Measurements from ENCODE around the gene RPL38. TPM values are rescaled to one million over a fixed set of nuclear protein-coding genes. Genes with fewer than 3 reads are reported as not detected.

RPL38 gene
- polyA plus RNA-seq, 6 donors from 2014 or later: 1,035 to 2,004 (median 1,907) TPM

GRCh38 chr17:74228306-74228978 is 25.0 kb downstream of the RPL38 start:
- Mint-ChIP-seq H3K36me3 (peaks cover 0 to 13% of the 10 kb centered on the region in 2 donors), H3K27ac (no peak overlapping the region), H3K4me1 (peaks cover 0 to 4% (median 1%) of the 10 kb centered on the region in 3 donors)

GRCh38 chr17:74230896-74231295 is 27.4 kb downstream of the RPL38 start:
- H3K27ac Mint-ChIP-seq: no peak overlapping the region
- DNase-seq: no peak
- peaks cover 0 to 5% of the 10 kb centered on the region in 2 donors for H3K36me3 Mint-ChIP-seq
- peaks cover 4 to 20% (median 11%) of the 10 kb centered on the region in 3 donors for H3K4me1 Mint-ChIP-seq
- no peaks in the 10 kb centered on the region for H3K9me3 Mint-ChIP-seq
- ATAC-seq (ENCODE audit: low read depth in 2 of 2): no peak
- H3K27me3 Mint-ChIP-seq: no peaks in the 10 kb centered on the region
- no peak overlapping the region for H3K4me3 Mint-ChIP-seq

More at GRCh38 chr17:74228306-74228978, 25.0 kb downstream of the RPL38 start:
- Mint-ChIP-seq H3K9me3 (peaks cover 0 to 1% (median 0%) of the 10 kb centered on the region in 7 donors), H3K27me3 (no peaks in the 10 kb centered on the region), H3K4me3 (no peak overlapping the region)
- DNase-seq (no peak), ATAC-seq (ENCODE audit: low read depth in 2 of 2) (no peak)

GRCh38 chr17:74231928-74232907 is 28.7 kb downstream of the RPL38 start:
- Mint-ChIP-seq H3K9me3 (no peaks in the 10 kb centered on the region), H3K27me3 (no peaks in the 10 kb centered on the region), H3K36me3 (no peaks in the 10 kb centered on the region), H3K27ac (no peak overlapping the region), H3K4me3 (no peak overlapping the region), H3K4me1 (peaks cover 4 to 20% (median 11%) of the 10 kb centered on the region in 3 donors)
- no peak for DNase-seq
- ATAC-seq (ENCODE audit: low read depth in 2 of 2): no peak

GRCh38 chr17:74233937-74234336 is 30.5 kb downstream of the RPL38 start:
- Mint-ChIP-seq H3K36me3 (no peaks in the 10 kb centered on the region), H3K27ac (peak overlapping the region in 3 of 6 donors; percentile 9 to 68 (median 41))
- DNase-seq: no peak

GRCh38 chr17:74234486-74234885 is 31.0 kb downstream of the RPL38 start:
- H3K27ac Mint-ChIP-seq: peak overlapping the region in 3 of 6 donors; percentile 66 to 84 (median 81)
- ATAC-seq (ENCODE audit: low read depth in 2 of 2) (peak; percentile 47 to 51), DNase-seq (no peak)
- H3K9me3 Mint-ChIP-seq: no peaks in the 10 kb centered on the region
- peaks cover 4 to 20% (median 11%) of the 10 kb centered on the region in 3 donors for H3K4me1 Mint-ChIP-seq
- no peaks in the 10 kb centered on the region for H3K36me3 Mint-ChIP-seq
- no peaks in the 10 kb centered on the region for H3K27me3 Mint-ChIP-seq
- H3K4me3 Mint-ChIP-seq: peak overlapping the region in 7 of 8 donors; percentile 52 to 86 (median 75)

More at GRCh38 chr17:74233937-74234336, 30.5 kb downstream of the RPL38 start:
- Mint-ChIP-seq H3K4me1 (peaks cover 4 to 20% (median 11%) of the 10 kb centered on the region in 3 donors), H3K27me3 (no peaks in the 10 kb centered on the region), H3K4me3 (peak overlapping the region in 2 of 8 donors; percentile 37 to 50), H3K9me3 (no peaks in the 10 kb centered on the region)
- no peak for ATAC-seq (ENCODE audit: low read depth in 2 of 2)

- ATAC-seq (ENCODE audit: low read depth in 2 of 2): peak; percentile 73 to 78
These were observed 31.6 kb downstream of the RPL38 start for GRCh38 chr17:74235040-74235581.

GRCh38 chr17:74235911-74236371 is 32.5 kb downstream of the RPL38 start:
- Mint-ChIP-seq H3K4me1 (peaks cover 4 to 20% (median 11%) of the 10 kb centered on the region in 3 donors), H3K27ac (no peak overlapping the region), H3K36me3 (no peaks in the 10 kb centered on the region), H3K9me3 (no peaks in the 10 kb centered on the region), H3K27me3 (no peaks in the 10 kb centered on the region), H3K4me3 (peak overlapping the region in 1 of 8 donors; percentile 41)
- DNase-seq (no peak), ATAC-seq (ENCODE audit: low read depth in 2 of 2) (no peak)

More at GRCh38 chr17:74235040-74235581, 31.6 kb downstream of the RPL38 start:
- DNase-seq: peak; percentile 6
- Mint-ChIP-seq H3K4me3 (peak overlapping the region; percentile 52 to 86 (median 75)), H3K4me1 (peaks cover 4 to 20% (median 11%) of the 10 kb centered on the region in 3 donors), H3K9me3 (no peaks in the 10 kb centered on the region), H3K27me3 (no peaks in the 10 kb centered on the region), H3K27ac (peak overlapping the region; percentile 15 to 92 (median 74)), H3K36me3 (no peaks in the 10 kb centered on the region)

- Mint-ChIP-seq H3K27me3 (no peaks in the 10 kb centered on the region), H3K4me3 (no peak overlapping the region), H3K4me1 (peaks cover 4 to 20% (median 11%) of the 10 kb centered on the region in 3 donors), H3K27ac (no peak overlapping the region), H3K36me3 (no peaks in the 10 kb centered on the region), H3K9me3 (no peaks in the 10 kb centered on the region)
- DNase-seq (no peak), ATAC-seq (ENCODE audit: low read depth in 2 of 2) (no peak)
These were observed 33.8 kb downstream of the RPL38 start for GRCh38 chr17:74237321-74237720.

GRCh38 chr17:74239172-74239571 is 35.7 kb downstream of the RPL38 start:
- Mint-ChIP-seq H3K4me1 (peaks cover 0 to 13% (median 8%) of the 10 kb centered on the region in 3 donors), H3K36me3 (no peaks in the 10 kb centered on the region), H3K27me3 (no peaks in the 10 kb centered on the region), H3K4me3 (no peak overlapping the region), H3K9me3 (no peaks in the 10 kb centered on the region), H3K27ac (no peak overlapping the region)
- ATAC-seq (ENCODE audit: low read depth in 2 of 2) (no peak), DNase-seq (no peak)

- H3K4me3 Mint-ChIP-seq: no peak overlapping the region
- H3K4me1 Mint-ChIP-seq: no peaks in the 10 kb centered on the region
- H3K36me3 Mint-ChIP-seq: no peaks in the 10 kb centered on the region
- H3K9me3 Mint-ChIP-seq: no peaks in the 10 kb centered on the region
- no peaks in the 10 kb centered on the region for H3K27me3 Mint-ChIP-seq
- peak overlapping the region in 1 of 6 donors; percentile 27 for H3K27ac Mint-ChIP-seq
- DNase-seq (no peak), ATAC-seq (ENCODE audit: low read depth in 2 of 2) (no peak)
These were observed 37.2 kb downstream of the RPL38 start for GRCh38 chr17:74240618-74241205.

- Mint-ChIP-seq H3K27me3 (no peaks in the 10 kb centered on the region), H3K27ac (no peak overlapping the region), H3K36me3 (no peaks in the 10 kb centered on the region), H3K9me3 (no peaks in the 10 kb centered on the region), H3K4me3 (no peak overlapping the region), H3K4me1 (no peaks in the 10 kb centered on the region)
- no peak for DNase-seq
- ATAC-seq (ENCODE audit: low read depth in 2 of 2): no peak
These were observed 38.0 kb downstream of the RPL38 start for GRCh38 chr17:74241431-74241830.

- no peak for DNase-seq
- Mint-ChIP-seq H3K27me3 (no peaks in the 10 kb centered on the region), H3K4me3 (no peak overlapping the region), H3K36me3 (no peaks in the 10 kb centered on the region), H3K9me3 (no peaks in the 10 kb centered on the region), H3K27ac (no peak overlapping the region), H3K4me1 (no peaks in the 10 kb centered on the region)
- ATAC-seq (ENCODE audit: low read depth in 2 of 2): no peak
These were observed 38.4 kb downstream of the RPL38 start for GRCh38 chr17:74241847-74242246.

Measured in naive B cell (primary cell).